K562 (cell line): ENCODE measurements around the gene C22orf42. TPM values are rescaled to one million over a fixed set of nuclear protein-coding genes. Genes with fewer than 3 reads are reported as not detected.

ENCODE experiments used
- GTF2F1 ChIP-seq: IDR thresholded peaks from 2 replicates; pipeline ENCODE4 v1.6.1; 2011; ENCODE audit warnings: low read depth, low read length, improper control_type of control experiment
- polyA plus RNA-seq, 8 experiments: library from polyadenylated mRNA; depleted of rRNA in 4 of 8; stranded (reverse) in 5 of 8; unstranded in 3 of 8; fragments of >200 nt; fragmentation: Nextera tagmentation in 2 of 8; fragmentation: Illumina TruSeq in 1 of 8; extraction: Ambion mirVana in 2 of 8; extraction: Trizol in 1 of 8; gene quantifications; 2 replicates each; pipeline versions ENCODE4 v1.2.1 to v1.2.3, GENCODE V29; 2011 to 2014; ENCODE audit warnings: inconsistent platforms in 1 of 8, missing spikeins in 1 of 8
- total RNA-seq, 7 experiments: library from RNA; depleted of rRNA in 6 of 7; stranded (reverse); fragments of >200 nt in 6 of 7; fragmentation: Illumina TruSeq in 2 of 7; extraction: Trizol in 2 of 7; gene quantifications; 2 replicates each; pipeline versions ENCODE4 v1.2.1 to v1.2.3, GENCODE V29; 2011 to 2021; ENCODE audit warnings: low replicate concordance in 1 of 7
- TF ChIP-seq, protein P1 (sequence below), 2 experiments: fragments of 450-650 bp in 1 of 2; sonication (generic) in 1 of 2; formaldehyde crosslinking in 1 of 2; IDR thresholded peaks; 2 replicates each; pipeline versions ENCODE4 v1.7.1 to v1.9.0; 2016 to 2022; ENCODE audit warnings: inconsistent platforms in 1 of 2, mild to moderate bottlenecking in 1 of 2, missing genetic modification reagents in 1 of 2
- TF ChIP-seq, protein P2 (sequence below): fragments of 200-800 bp; sonication (Bioruptor generic); IDR thresholded peaks from 2 replicates; pipeline ENCODE4 v1.6.1; 2017; ENCODE audit warnings: missing genetic modification characterization, missing compliant biosample characterization

C22orf42 gene
- total and polyA plus RNA-seq, 9 of the 15 experiments (the other 6 are each of a cell fraction or from before 2014, with no cell fraction given), result not detected

DNA sequence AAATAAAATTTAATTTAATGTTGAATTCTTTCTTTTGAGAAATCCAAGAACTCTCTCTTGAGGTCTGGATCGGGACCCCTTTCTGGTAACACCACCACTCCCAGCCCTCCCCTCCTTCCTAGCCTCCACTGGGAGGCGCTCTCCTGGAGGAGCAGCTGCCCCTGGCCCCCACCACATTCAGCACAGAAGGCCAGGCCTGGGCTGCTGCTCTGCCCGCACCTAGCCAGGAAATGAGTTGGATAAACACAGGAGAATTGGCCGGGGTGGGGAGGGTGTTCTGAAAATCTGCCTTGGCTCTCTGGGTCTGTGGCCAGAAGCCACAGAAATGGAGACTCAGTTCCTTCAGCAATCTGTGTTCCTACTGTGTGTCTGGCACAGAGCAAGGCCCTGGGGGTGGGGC is 31.2 kb downstream of the C22orf42 start (continued):
- TF ChIP-seq, protein P1, sequence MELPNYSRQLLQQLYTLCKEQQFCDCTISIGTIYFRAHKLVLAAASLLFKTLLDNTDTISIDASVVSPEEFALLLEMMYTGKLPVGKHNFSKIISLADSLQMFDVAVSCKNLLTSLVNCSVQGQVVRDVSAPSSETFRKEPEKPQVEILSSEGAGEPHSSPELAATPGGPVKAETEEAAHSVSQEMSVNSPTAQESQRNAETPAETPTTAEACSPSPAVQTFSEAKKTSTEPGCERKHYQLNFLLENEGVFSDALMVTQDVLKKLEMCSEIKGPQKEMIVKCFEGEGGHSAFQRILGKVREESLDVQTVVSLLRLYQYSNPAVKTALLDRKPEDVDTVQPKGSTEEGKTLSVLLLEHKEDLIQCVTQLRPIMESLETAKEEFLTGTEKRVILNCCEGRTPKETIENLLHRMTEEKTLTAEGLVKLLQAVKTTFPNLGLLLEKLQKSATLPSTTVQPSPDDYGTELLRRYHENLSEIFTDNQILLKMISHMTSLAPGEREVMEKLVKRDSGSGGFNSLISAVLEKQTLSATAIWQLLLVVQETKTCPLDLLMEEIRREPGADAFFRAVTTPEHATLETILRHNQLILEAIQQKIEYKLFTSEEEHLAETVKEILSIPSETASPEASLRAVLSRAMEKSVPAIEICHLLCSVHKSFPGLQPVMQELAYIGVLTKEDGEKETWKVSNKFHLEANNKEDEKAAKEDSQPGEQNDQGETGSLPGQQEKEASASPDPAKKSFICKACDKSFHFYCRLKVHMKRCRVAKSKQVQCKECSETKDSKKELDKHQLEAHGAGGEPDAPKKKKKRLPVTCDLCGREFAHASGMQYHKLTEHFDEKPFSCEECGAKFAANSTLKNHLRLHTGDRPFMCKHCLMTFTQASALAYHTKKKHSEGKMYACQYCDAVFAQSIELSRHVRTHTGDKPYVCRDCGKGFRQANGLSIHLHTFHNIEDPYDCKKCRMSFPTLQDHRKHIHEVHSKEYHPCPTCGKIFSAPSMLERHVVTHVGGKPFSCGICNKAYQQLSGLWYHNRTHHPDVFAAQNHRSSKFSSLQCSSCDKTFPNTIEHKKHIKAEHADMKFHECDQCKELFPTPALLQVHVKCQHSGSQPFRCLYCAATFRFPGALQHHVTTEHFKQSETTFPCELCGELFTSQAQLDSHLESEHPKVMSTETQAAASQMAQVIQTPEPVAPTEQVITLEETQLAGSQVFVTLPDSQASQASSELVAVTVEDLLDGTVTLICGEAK (IDR thresholded peaks at IDR 0.05), result no peak
- TF ChIP-seq, protein P1 (CRISPR knock-in tag; IDR thresholded peaks at IDR 0.05), result no peak
- TF ChIP-seq, protein P2, sequence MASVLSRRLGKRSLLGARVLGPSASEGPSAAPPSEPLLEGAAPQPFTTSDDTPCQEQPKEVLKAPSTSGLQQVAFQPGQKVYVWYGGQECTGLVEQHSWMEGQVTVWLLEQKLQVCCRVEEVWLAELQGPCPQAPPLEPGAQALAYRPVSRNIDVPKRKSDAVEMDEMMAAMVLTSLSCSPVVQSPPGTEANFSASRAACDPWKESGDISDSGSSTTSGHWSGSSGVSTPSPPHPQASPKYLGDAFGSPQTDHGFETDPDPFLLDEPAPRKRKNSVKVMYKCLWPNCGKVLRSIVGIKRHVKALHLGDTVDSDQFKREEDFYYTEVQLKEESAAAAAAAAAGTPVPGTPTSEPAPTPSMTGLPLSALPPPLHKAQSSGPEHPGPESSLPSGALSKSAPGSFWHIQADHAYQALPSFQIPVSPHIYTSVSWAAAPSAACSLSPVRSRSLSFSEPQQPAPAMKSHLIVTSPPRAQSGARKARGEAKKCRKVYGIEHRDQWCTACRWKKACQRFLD, result no peak
- TF ChIP-seq GTF2F1, result no peak
